Superior temporal gyrus (tissue), 1 donor: Measurements from ENCODE around the gene CDY2B.
"Not testable (repeated sequence)": the region's sequence is repeated elsewhere in the genome, so short reads cannot be mapped to it uniquely, and the experiment has no call there.

Source experiments
- DNase-seq: peaks from one replicate; pipeline ENCODE4 v3.0.0-alpha.2; 2016; ENCODE audit errors: extremely low spot score

CDY2B gene, protein sequence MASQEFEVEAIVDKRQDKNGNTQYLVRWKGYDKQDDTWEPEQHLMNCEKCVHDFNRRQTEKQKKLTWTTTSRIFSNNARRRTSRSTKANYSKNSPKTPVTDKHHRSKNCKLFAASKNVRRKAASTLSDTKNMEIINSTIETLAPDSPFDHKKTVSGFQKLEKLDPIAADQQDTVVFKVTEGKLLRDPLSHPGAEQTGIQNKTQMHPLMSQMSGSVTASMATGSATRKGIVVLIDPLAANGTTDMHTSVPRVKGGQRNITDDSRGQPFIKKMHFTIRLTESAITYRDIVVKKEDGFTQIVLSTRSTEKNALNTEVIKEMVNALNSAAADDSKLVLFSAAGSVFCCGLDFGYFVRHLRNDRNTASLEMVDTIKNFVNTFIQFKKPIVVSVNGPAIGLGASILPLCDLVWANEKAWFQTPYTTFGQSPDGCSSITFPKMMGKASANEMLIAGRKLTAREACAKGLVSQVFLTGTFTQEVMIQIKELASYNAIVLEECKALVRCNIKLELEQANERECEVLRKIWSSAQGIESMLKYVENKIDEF

DNA sequence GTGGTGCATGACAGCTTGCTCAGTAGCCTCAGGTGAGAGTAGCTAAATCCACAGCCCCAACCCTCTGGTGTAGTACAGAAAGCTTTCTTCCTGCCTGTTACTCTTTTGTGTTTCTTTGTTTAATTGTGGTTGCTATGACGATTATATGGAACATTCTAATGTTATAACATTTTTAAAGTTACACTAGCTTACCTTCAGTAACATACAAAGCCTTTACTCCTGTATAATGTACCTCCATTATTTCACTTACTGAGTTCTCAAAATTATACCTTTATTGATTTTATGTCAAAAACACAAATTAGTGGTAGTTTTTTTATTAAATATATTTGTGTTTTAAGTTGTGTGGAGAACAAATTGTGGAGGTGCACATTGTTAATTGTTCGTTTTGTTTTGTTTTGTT is at the start of gene CDY2B:
TSS of gene CDY2B (minus strand) at position 101 of the 400 bp plus-strand sequence. CDS start 328 bp downstream, outside the sequence.
- DNase-seq = not testable (repeated sequence)

DNA sequence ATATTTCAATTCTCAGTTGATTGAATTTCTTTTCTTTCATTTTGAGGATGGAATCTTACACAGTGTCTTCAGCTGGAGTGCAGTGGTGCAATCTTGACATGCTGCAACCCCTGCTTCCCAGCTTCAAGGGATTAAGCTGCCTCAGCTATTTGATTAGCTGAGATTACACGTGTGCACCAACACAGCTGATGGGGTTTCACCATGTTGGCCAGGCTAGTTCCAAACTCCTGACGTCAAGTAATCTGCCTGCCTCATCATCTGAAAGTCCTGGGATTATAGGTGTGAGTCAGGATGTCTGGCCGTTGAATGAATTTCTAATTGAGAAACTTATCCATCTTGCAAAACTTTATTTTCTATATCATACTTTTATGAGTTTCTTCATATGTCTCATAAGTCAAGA is 28.0 kb upstream of the CDY2B start:
- not testable (repeated sequence) for DNase-seq

DNA sequence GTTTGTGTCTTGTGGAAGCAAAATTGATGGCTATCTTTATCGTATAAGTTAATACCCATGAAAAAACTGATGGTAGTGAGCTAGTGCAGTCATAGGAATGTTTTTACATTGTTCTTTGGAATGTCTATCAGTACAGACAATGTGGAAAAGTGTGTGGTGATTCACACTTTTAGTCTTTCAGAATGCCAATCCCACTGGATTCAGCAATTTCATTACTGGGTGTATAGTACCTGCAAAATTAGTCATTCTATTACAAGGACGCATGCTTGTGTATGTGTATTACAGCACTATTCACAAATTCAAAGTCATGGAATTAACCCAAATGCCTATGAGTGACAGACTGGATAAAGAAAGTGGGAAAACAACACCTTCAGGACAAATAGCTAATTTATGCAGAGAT is 27.3 kb upstream of the CDY2B start:
- not testable (repeated sequence) for DNase-seq

DNA sequence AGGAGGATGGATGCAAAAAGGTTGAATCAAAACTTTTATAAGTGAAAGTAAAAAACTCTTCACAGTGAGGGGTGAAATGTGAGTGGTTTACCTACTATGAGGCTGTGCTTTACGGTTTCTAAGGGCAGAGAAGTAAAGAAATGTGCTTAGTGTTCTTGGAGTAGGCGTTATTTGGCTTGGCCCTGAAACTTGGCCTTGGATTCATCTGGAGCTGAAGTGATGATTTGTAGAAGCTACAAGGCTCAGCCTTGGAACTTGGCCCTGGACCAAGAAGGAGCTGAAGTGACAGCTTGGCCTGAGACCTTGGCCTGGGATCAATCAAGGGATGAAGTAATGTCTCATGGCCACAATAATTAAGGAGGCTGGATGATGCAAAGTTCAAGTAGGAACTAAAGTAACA is 1.7 kb upstream of the CDY2B start:
- DNase-seq = not testable (repeated sequence)

DNA sequence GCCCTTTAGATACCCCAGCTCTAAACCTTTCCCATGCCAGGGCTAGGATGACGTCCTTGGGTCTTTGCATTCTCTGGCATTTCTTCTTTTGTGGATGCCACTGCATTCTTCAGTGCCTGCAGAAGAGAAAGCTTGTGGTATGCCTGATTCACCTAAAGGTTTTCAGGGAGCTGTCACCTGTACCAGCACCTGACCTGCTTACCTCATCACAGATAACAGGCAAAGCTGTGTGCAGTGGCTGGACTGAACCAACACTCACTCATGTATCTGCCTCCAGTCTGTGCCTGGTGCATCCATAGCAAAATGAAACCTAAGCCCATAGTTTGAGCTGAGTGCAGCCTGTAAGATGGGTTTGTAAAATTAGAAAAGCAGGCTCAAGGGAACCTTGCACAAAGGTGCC is 3.3 kb downstream of the CDY2B start:
- not testable (repeated sequence) for DNase-seq

DNA sequence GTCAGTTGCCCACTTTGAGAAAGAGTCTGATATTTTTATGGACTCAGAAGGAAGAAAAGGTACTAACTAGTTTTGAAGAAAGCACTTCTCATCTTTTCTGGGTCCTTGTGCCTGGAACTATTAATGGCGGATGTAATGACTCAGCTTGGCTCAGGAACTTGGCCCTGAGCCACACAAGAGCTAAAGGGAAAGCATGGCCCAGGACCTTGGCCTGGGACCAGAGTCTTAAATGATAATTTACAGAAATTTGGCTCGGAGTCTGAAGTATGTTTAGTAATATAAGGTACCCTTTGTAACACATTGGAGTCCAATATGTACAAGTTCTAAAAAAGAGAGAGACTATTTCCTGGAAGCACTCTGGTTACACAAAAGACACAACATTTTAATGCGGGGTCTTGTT is 4.6 kb downstream of the CDY2B start:
- not testable (repeated sequence) for DNase-seq

DNA sequence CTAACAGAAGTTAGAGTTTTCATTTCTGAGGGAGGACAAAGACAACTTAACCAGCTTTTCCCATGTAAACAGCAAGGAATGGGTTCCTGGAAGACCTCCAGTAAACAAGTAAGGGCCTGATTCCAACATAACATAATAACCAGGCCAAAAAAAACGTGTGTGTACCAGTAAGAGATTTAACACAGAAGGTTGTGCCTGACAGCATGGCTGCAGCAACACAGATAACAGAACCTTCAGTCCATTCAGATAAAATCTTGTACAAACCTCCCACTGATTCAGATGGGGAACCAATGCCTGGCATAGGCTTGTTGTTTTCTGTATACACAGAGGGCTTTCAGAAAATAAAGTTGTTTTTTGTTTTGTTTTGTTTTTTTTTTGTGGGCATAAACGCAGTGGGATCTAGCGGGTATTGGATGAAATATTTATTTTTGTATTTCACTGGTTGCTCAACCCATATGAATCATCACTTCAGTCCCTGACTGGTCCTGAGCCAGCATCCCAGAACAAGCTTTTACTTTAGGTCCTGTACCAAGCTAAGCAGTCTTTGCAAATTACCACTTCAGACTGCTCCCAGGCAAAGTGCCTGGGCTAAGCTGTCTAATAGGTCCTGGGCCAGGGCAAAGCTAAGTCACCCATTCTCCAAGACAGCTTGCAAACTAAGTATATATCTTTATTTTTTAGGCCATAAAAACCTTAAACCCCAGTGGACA is 8.7 kb downstream of the CDY2B start:
- DNase-seq = not testable (repeated sequence)

DNA sequence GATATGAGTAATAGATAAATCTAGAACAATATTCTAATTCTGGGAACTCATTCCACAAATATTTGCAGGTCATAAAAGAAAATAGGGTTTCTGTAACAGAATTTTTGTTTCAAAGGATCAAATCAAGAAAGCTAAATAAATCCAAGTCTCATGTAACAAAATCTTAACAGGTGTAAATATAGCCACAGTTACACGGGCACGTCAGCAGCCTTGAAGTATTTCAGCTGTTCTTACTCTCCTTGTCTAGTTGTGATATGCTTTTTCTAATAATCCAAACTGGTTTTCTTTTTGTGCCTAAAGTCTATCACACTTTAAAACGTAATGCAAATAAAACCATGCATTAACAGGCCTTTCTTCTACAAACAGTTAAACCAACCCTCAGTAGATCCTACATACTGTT is 9.3 kb downstream of the CDY2B start:
- DNase-seq = not testable (repeated sequence)

DNA sequence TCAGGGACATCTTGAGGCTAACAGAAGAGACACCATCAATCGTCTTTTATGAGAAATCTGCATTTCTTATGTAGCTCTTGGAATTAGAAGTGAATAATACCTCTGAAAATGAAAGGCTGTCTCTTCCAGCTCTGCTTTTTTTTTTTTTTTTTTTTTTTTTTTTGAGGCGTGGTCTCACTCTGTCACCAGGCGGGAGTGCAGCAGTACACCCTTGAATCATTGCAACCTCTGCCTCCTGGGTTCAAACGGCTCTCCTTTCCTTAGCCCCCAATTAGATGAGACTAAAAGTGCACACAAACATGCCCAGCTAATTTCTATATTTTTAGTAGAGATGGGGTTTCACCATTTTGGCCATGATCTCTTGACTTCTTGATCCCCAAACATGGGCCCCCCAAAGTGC is 12.2 kb downstream of the CDY2B start:
- not testable (repeated sequence) for DNase-seq

DNA sequence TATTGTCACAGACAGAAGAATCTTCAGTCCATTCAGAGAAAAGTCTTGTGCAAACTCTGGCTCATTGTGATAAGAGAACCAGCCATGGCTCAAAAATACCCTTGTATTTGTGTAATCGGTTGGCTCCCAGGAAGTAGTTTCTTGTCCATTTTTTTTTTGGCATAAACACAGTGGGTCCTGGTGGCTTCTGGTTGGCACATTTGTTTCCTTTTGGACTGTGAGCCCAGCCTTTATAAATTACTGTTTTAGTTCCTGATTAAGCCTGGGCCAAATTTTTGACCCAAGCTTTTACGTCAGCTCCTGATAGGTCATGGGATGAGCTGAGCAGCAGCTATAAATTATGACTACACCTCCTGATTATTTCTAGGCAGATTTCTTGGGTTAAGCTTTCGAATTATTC is 19.4 kb downstream of the CDY2B start:
- DNase-seq = not testable (repeated sequence)

DNA sequence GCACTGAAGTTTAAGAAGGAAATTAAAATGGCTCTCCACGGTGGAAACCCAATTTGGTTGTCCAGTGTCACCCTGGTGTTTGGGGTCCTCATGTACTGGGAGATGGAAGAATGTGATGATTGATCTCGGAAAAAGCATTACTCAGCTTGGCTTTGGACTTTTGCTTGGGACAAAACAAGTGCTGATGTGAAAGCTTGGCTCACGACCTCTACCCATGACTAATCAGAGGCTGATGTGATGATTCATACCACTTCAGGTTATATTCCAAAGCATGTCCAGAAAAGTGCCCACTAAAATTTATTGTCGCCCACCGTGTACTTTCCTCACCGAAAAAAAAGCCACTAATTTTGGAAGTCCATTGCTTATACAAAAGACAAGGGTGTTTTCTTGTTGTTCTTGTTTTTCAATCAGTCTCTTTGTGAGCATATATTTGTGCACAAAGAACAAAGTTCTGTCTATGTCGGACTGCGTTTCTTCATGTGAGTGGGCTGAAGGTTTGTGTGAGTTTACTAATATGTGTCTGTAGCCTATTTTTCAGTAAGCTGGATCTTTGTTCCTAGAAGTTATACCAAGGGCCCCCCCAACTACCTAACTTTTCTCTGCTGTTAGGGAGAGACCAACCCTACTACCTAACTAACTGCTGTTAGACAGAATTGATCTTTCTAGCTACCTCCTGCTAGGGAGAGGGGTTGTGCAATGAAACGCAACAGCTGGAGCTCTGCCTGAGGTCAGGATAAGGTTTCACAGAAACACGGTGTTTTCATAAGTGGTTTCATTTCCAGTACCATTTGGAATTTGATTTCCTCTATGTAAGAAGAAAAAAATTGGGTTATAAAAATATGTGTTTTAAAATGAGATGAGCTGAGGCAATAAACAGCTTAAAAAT is 22.8 kb downstream of the CDY2B start:
- not testable (repeated sequence) for DNase-seq

DNA sequence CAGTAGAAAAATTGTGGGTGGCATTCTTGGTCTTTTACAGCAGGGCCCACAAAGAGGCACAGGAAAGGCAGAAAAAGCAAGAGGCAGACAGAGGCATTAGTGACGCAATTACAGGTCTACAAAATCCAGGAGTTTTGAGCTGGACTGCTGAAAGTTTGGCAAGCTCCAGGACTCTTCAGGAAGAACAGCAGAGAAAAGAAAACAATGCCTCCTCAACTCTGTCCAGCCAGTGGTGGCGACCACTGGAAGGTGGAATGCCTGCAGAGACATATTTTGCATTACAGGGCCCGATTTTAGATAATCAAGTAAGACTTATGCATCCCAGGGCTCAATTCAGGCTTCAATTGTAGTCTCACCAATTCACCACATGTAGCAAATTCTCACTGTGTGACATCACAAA is 23.5 kb downstream of the CDY2B start:
- DNase-seq = not testable (repeated sequence)

DNA sequence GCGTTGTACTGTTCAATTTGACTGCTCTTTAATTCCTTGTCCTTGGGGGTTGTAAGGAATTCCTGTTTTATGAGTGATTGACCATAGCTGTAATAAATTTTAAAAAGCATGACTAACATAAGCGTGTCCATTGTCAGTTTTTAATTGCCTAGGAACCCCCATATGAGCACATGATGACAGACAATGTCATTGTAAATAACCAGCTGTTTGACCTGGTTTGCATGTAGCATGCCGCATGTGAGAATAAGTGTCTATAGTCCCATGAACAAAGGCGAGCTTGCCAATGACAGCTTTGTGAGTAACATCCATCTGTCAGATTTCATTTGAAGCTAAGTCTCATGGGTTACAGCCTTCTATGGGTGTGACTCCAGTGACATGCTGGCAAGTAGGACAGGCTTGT is 30.9 kb downstream of the CDY2B start:
- DNase-seq = not testable (repeated sequence)

DNA sequence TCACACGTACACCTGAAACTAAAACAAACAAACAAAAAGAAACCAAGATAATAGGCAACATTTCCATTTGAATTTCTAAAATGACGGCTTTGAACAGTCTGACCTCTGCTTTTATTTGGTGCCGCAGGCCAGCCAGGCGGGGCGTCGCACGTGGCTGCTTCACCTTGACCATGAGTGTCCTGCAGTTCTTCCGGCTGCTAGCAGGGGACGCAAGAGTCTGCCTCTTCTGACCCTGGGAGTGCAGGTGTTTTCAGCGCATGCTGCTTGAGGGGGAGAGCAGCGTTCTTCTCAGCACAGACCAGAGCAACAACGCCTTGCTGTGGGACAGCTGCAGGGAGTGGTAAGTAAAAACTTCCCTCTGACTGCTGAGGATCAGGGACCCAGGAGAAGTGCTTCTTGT is 47.9 kb downstream of the CDY2B start:
- DNase-seq = not testable (repeated sequence)
